ENCODE measurements around the gene VPS45. TPM values are rescaled to one million over a fixed set of nuclear protein-coding genes. Genes with fewer than 3 reads are reported as not detected.

VPS45 gene
- total and polyA plus RNA-seq, 2 of the 13 experiments (the other 11 are each of a cell fraction or from before 2014, with no cell fraction given), result 15.2 to 25.2 TPM

GRCh38 chr1:150186789-150187559 is 119.4 kb downstream of the VPS45 start (continued):
- no peak for TF ChIP-seq XRCC5 (optimal IDR thresholded peaks at IDR 0.05; ENCODE audit: low read length)
- TF ChIP-seq MAFF (IDR thresholded peaks at IDR 0.05; ENCODE audit: low read depth, low read length), result peak; percentile 78
- no peak for TF ChIP-seq TOE1 (CRISPR knock-in tag; IDR thresholded peaks at IDR 0.05)
- TF ChIP-seq STAG1 (CRISPR knock-in tag; IDR thresholded peaks at IDR 0.05), result peak; percentile 66
- no peak for TF ChIP-seq ZNF331 (CRISPR knock-in tag; IDR thresholded peaks at IDR 0.05)
- no peak for TF ChIP-seq ZBTB25 (CRISPR knock-in tag; IDR thresholded peaks at IDR 0.05)
- TF ChIP-seq RFX3 (CRISPR knock-in tag; IDR thresholded peaks at IDR 0.05), result no peak
- TF ChIP-seq SSRP1 (CRISPR knock-in tag; IDR thresholded peaks at IDR 0.05), result no peak
- TF ChIP-seq ARID4A (CRISPR knock-in tag; IDR thresholded peaks at IDR 0.05; ENCODE audit: borderline replicate concordance), result no peak
- no peak for TF ChIP-seq ZNF589 (CRISPR knock-in tag; conservative IDR thresholded peaks at IDR 0.05)
- no peak for TF ChIP-seq ZNF556 (CRISPR knock-in tag; IDR thresholded peaks at IDR 0.05; ENCODE audit: borderline replicate concordance)
- peak; percentile 98 for TF ChIP-seq ZNF121 (CRISPR knock-in tag; IDR thresholded peaks at IDR 0.05)
- no peak for TF ChIP-seq EED (CRISPR knock-in tag; IDR thresholded peaks at IDR 0.05)
- TF ChIP-seq, protein P1, sequence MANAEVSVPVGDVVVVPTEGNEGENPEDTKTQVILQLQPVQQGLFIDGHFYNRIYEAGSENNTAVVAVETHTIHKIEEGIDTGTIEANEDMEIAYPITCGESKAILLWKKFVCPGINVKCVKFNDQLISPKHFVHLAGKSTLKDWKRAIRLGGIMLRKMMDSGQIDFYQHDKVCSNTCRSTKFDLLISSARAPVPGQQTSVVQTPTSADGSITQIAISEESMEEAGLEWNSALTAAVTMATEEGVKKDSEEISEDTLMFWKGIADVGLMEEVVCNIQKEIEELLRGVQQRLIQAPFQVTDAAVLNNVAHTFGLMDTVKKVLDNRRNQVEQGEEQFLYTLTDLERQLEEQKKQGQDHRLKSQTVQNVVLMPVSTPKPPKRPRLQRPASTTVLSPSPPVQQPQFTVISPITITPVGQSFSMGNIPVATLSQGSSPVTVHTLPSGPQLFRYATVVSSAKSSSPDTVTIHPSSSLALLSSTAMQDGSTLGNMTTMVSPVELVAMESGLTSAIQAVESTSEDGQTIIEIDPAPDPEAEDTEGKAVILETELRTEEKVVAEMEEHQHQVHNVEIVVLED (CRISPR knock-in tag; IDR thresholded peaks at IDR 0.05; ENCODE audit: borderline replicate concordance), result no peak

All from HepG2 (cell line).